Gastrocnemius medialis (tissue), 4 donors: ENCODE measurements around the gene MINDY4B.

ENCODE experiments used
- CTCF ChIP-seq, 5 experiments: fragments of 450-650 bp in 3 of 5; fragments of 200-600 bp in 2 of 5; sonication (generic) in 2 of 5; IDR thresholded peaks in 4 of 5; conservative IDR thresholded peaks in 1 of 5; 1 replicate in 4 of 5; 2 replicates in 1 of 5; pipeline ENCODE4 v1.5.1; 2016 to 2019; ENCODE audit warnings: antibody characterized with exemption in 5 of 5, mild to moderate bottlenecking in 3 of 5, moderate library complexity in 3 of 5
- POLR2A ChIP-seq, 2 donors: fragments of 450-650 bp; IDR thresholded peaks; one replicate each; pipeline ENCODE4 v1.6.1; 2017; ENCODE audit warnings: antibody characterized with exemption in 2 of 2, mild to moderate bottlenecking in 2 of 2, moderate library complexity in 2 of 2

- TF ChIP-seq CTCF (IDR thresholded peaks at IDR 0.05 in 4 of 5, conservative IDR thresholded peaks at IDR 0.05 in 1 of 5), result no peak
- TF ChIP-seq POLR2A (IDR thresholded peaks at IDR 0.05), result no peak
Observed at GRCh38 chr3:150920236-150920635, 15.0 kb upstream of the MINDY4B start.
